GM12865 (cell line): Measurements from ENCODE around the gene PDS5A.
"Not testable (repeated sequence)": the region's sequence is repeated elsewhere in the genome, so short reads cannot be mapped to it uniquely, and the experiment has no call there.

Experiments
- DNase-seq: peaks from one replicate; pipeline ENCODE4 v3.0.0; 2010; ENCODE audit warnings: low read depth
- H3K4me3 ChIP-seq: 2 replicates; pipeline ENCODE4 v1.5.1; 2011; ENCODE audit warnings: mild to moderate bottlenecking, low read depth, low read length, control low read depth
- CTCF ChIP-seq: IDR thresholded peaks from 2 replicates; pipeline ENCODE4 v1.5.1; 2011; ENCODE audit warnings: low read length, control low read depth, low read depth, inconsistent platforms; ENCODE audit not compliant: insufficient read depth; ENCODE audit errors: missing control alignments

The PDS5A gene

GRCh38 chr4:39977489-39978377, at the start of gene PDS5A:
PDS5A (minus strand) TSS chr4:39977911; CDS start chr4:39976577, 1,334 bp downstream.
- peak; percentile 90 for TF ChIP-seq CTCF
- peak; percentile 96 for DNase-seq
- H3K4me3 ChIP-seq = peak within 1 kb of the TSS; percentile 95

- not testable (repeated sequence) for DNase-seq, H3K4me3 ChIP-seq
These were observed 46.3 kb upstream of the PDS5A start for GRCh38 chr4:40024049-40024448.

- not testable (repeated sequence) for DNase-seq, H3K4me3 ChIP-seq
These were observed 43.4 kb upstream of the PDS5A start for GRCh38 chr4:40021116-40021515.

GRCh38 chr4:40020221-40020620, 42.5 kb upstream of the PDS5A start:
- H3K4me3 ChIP-seq = no peak overlapping the region
- no peak for TF ChIP-seq CTCF
- DNase-seq = no peak

- H3K4me3 ChIP-seq = no peak overlapping the region
- TF ChIP-seq CTCF = no peak
- DNase-seq = no peak
These were observed 38.3 kb upstream of the PDS5A start for GRCh38 chr4:40016007-40016406.

GRCh38 chr4:40003986-40004385, 26.3 kb upstream of the PDS5A start:
- H3K4me3 ChIP-seq = no peak overlapping the region
- peak; percentile 6 for DNase-seq
- TF ChIP-seq CTCF = no peak

GRCh38 chr4:40000711-40001110, 23.0 kb upstream of the PDS5A start:
- H3K4me3 ChIP-seq = no peak overlapping the region
- DNase-seq = no peak
- TF ChIP-seq CTCF = no peak
